Dermis blood vessel endothelial cell (primary cell): Measurements from ENCODE around the gene FUT2. TPM values are rescaled to one million over a fixed set of nuclear protein-coding genes. Genes with fewer than 3 reads are reported as not detected.
"Not testable (repeated sequence)": the region's sequence is repeated elsewhere in the genome, so short reads cannot be mapped to it uniquely, and the experiment has no call there.

Experiments used
- DNase-seq: peaks from one replicate; pipeline ENCODE4 v3.0.0; 2010
- total RNA-seq: library from RNA; depleted of rRNA; stranded (reverse); fragments of >200 nt; gene quantifications from 2 replicates; pipeline ENCODE4 v1.2.3, GENCODE V29; 2014

FUT2 gene
- total RNA-seq, 1 donor from 2014 or later, result not detected

DNA sequence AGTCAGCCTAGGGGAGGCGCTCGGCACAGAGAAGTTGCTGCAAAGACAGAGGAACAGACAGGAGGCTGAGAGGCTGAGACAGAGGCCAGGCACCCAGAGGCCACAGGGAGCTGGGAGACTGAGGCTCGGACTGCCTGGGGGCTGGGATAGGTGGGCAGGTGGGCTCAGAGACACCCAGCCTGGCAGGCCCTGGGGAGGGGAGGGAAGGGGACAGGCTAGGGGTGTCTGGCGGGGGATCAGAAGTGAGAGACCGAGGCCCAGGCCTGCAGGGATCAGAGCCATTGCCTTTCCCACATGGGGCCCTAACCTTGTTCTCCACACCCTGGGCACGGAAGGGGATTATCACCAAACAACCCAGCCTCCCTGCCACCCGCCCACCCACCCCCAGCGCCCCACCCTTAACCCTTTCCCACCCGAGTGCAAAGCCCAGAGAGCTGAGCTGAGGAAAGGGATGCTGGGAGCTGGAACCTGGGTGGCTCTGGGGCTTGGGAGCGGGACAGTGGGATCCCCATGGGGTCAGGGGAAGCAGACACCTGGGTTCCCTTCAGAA is 24.2 kb upstream of the FUT2 start:
- no peak for DNase-seq

DNA sequence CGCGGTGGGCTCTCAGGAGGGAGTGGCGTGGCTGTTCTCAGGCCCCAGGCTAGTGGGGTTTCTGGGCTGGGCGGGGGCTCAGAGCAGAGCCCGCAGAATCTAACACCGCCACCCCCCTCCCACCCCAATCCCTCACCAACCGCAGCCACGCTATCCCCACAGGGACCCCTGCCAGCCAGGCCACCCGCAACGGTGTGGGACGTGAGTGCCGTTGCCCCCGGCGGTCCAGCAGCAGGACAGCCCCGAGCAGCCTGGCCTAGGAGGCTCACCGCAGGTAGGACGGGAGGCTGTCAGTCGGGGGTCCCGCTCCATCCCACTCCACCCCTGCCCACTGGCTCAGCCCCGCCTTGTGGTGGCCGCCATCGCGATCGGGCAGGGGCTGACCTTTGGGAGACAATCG is 22.8 kb upstream of the FUT2 start, which contains the start of gene NTN5:
NTN5 (minus strand) TSS at position 24 of the 400 bp plus-strand sequence. CDS start 2,031 bp downstream, outside the sequence.
- no peak for DNase-seq

DNA sequence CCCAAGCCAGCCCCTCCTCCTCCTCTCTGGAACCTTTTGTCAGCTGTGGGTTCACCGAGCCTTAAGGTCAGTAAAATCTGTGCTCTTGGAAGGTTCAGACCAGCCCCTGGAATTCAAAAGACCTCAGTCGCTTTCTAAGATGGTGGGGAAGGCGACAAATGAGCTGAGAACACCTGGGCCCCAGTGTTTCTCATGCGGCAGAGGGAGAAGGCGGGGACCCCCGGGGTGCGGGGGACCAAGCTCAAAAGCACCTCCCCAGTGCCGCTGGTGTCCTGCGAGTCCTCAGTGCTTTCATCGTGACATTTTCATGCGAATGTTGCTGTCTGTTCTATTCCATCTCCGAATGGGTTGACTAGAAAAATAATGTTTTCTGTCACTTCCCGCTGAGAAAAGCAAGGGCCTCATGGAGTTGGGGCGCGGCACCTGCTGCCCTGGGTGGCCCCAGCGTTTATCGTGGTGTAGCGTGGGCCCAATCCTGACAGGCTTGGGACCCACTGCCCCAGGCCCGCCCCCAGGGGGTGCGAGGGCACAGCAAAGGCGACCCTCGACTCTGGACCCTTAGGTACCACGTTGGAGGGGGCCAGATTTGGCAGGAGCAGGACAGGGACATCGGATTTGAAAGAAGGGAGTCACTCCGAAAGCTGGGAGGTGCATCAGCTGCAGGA is 22.2 kb upstream of the FUT2 start:
- DNase-seq, result no peak

DNA sequence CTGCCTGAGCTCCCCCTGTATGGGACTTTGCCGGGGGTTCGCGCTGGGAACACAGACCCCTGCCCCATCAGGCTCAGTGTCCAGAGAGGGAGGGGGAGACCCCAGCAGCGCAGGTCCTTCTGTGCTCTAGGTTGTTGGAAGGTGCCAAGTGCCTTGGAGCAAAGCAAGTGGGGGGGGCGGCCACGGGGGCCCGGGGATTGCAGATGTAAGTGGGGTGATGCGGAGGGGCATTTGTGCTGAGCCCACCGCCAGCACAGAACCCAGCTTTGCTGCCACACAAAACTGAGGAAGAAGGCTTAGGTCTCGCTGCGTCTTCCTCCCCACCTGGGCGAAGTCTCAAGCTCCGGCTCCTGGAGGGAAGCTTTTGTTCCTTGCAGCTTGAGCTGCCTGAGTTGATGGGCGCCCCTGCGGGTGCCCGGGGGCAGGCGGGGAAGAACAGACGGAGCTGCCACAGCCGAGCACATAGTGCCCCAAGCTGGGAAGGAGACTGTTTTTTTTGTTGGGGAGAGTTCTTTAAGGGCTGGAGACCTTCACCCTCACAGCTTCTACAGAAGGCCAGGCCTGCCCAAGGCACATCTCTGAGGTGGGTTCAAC is 21.5 kb upstream of the FUT2 start:
- no peak for DNase-seq

DNA sequence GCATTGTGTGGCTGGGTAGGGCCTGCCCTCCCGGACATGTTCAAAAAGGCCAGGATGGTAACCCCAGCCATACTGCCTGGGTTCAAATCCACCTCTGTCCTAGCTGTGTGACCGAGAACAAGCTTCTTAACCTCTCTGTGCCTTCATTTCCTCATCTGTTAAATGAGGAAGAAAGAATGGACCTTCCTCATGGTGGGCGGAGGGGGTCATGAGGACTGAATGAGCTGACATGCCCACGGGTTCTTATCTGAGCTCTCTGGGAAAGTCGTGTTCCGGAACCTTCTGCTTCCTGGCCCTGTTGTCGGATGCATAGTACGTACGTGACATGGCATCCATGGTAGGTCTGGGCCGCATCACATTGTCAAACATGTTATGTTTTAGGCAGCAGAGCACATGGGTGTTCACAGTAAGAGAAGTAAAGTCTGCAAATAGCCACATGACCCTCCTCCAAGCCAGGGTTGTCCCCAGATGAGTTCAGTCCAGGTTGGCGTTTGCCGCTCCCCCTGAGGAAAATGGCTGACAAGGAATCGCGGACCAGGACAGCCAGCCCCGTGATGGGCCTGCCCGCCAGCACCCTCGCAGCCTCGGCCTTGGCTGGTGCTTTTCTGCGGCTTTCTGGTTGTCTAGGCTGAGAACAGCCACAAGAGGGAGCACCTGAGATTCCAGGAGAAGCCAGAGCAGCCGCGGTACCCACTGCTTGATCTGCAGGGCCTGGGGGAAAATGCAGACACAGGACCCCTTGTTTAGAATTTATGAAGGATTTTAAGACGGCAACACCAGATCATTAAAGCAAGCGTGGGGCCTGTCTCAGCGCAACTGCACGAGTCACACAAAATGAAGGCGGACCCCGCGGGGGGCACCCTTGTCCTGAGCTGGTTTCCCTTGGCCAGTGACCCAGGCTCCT is 20.6 kb upstream of the FUT2 start:
- peak; percentile 91 for DNase-seq

DNA sequence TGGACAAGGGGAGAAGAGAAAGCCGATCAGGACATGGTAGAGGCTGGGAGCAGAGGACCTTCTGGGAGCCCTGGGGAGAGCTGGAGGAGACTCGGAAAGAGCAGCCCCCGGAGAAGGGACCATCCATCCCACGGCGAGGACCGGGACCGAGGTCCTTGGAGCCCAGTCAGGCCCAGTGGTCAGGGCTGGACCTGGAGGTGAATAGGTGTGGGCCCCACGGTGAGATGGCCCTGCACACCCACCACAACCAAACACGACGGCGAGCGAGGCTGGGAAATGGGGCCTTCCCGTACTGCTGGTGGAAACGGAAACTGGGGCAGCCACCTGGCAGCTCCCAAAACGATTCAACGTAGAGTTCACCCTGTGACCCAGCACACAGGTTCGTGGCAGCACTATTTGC is 19.3 kb upstream of the FUT2 start:
- DNase-seq, result no peak

DNA sequence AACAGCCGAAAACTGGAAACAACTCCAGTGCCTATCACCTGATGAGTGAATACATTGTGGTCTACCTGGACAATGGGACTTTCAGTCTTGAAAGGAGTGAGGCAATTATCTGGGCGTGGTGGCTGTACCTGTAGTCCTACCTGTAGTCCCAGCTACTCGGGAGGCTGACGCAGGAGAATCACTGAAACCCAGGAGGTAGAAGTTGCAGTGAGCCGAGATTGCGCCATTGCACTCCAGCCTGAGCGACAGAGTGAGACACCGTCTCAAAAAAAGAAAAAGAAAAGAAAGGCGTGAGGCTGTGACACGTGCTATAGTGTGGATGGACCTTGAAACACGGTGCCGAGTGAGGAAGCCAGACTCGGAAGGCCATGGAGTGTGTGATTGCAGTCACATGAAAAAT is 18.9 kb upstream of the FUT2 start:
- no peak for DNase-seq

DNA sequence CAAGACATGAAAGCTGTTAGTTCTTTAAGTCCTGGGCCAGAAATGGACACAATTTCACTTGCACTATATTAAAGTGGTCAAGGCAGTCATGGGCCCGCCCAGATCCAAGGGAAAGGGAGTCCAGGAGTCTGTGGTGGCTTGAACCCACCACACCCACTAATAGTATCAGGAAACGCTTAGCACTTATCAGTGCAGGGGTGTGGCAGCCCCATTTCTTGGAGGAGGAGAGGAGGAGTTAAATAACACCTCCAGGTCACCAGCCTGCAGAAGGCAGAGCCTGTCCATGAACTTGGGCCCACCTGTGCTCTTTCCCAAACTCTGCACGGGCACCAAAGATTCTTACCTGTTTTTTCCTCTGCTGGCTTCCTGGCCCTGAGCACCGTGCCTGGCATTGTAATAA is 17.6 kb upstream of the FUT2 start:
- no peak for DNase-seq

DNA sequence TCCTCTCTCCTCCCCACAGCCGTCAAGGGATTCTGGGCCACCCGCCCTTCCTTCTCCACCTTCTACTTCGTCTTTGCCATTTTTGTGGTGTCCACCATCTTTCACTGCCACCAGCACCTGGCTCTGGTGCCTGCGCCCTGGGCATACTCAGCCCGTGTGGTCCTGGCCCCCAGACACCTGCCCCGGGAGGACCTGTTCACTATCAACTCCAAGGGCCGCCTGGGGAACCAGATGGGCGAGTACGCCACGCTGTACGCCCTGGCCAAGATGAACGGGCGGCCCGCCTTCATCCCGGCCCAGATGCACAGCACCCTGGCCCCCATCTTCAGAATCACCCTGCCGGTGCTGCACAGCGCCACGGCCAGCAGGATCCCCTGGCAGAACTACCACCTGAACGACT is 15.8 kb upstream of the FUT2 start:
- DNase-seq, result not testable (repeated sequence)

DNA sequence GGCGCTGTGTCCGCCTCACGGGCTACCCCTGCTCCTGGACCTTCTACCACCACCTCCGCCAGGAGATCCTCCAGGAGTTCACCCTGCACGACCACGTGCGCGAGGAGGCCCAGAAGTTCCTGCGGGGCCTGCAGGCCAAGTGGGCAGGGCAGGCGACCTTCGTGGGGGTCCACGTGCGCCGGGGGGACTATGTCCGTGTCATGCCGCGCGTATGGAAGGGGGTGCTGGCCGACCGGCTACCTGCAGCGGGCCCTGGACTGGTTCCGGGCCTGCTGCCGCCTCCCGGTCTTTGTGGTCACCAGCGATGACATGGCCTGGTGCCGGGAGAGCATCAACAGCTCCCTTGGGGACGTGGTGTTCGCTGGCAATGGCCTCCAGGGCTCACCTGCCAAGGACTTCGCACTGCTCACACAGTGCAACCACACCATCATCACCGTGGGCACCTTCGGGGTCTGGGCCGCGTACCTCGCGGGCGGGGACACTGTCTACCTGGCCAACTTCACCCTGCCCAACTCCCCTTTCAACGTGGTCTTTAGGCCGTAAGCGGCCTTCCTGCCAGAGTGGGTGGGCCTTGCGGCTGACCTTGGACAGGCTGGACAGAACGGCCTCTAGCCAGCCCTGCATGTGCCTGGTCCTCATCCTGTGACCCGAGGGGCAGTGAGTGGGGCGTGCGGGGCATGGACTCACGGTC is 15.2 kb upstream of the FUT2 start:
- DNase-seq, result no peak

DNA sequence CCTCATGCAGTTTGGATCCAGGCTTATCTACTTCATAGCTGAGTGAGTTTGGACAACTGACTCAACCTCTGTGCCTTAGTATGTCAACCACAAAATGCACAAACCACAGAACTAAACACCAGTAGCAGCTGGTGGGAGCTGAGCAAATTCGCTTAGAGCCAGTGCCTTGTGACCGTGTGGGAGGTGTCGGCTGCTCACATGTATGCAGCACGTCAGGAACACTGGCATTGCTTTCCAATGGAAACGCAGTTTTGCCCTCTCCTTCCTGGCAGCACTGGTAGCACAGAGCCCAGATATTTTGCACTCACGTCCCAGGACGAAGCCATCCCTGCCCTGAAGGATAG is 14.7 kb upstream of the FUT2 start:
- no peak for DNase-seq

DNA sequence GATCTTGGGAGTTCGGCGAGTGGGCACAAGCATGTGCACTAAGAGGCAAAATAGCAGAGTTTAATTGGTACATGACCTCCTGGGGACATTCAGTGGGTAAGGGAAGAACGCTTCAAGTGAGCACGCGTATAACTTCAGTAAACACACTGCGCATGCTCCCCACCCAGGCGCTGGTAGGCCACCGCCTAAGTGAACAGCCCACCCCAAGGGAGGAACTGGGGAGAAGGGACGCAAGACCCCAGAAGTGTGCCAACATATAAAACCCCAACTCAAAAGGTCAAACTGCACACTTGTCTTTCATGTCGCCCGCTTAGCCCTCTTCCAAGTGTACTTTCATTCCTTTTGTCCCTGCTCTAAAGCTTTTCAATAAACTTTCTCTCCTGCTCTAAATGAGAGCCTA is 12.4 kb upstream of the FUT2 start:
- DNase-seq, result peak; percentile 65

DNA sequence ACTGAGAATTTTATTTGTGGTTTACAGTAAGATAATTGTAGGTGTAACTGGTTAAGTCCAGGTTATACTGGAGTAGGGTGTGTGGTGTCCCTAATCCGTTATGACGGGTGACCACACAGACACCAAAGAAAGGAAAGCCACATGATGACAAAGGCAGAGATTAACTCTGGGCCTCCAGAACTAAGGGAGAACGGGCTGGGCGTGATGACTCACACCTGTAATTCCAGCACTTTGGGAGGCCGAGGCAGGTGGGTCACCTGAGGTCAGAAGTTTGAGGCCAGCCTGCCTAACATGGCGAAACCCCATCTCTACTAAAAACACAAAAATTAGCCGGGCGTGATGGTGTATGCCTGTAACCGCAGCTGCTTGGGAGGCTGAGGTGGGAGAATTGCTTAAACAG is 10.2 kb upstream of the FUT2 start:
- DNase-seq, result no peak

DNA sequence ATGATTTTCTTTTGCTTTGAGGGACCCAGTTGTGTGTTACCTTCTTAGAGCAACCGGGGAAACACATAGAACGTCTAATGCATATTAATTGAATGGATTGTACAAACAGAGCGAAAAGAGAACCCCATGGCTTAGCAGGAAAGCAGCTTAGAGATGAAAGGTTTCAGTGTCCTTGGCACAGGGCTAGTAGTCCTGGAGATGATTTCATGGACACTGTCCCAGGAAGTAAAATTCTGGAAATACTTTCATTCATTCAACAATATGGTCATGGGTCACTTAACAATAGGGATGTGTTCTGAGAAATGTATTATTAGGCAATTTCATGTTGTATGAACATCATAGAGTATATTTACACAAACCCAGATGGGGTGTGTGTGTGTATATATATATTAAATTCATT is 9.7 kb upstream of the FUT2 start:
- DNase-seq, result no peak

DNA sequence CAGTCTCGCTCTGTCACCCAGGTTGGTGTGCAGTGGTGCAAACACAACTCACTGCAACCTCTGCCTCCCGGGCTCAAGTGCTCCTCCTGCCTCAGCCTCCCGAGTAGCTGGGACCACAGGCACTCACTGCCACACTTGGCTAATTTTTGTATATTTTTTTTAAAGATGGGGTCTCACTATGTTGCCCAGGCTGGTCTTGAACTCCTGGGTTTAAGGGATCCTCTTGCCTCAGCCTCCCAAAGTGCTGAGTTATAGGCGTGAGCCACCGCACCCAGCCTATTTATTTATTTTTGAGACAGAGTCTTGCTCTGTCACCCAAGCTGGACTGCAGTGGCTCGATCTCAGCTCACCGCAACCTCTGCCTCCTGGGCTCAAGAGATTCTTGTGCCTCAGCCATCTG is 9.1 kb upstream of the FUT2 start:
- not testable (repeated sequence) for DNase-seq

DNA sequence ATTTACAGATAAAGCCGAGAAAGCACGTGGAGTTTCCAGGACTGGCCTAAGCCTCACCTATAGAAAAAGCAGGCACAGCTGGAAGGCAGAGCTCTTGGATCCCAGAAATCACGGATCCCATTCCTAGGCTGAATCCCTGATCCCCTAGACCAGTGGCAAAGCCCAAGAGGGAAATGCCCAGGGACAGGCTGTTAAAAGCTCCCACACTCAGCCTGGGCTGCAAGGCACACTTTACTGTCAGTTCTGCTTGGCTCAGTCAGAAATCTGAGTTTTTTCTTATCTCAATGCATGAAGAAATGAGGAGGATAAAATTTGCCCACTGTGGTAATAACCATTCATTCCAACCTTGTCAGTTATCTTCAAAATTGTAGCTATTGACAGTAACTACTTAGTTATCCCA is 8.0 kb upstream of the FUT2 start:
- no peak for DNase-seq

DNA sequence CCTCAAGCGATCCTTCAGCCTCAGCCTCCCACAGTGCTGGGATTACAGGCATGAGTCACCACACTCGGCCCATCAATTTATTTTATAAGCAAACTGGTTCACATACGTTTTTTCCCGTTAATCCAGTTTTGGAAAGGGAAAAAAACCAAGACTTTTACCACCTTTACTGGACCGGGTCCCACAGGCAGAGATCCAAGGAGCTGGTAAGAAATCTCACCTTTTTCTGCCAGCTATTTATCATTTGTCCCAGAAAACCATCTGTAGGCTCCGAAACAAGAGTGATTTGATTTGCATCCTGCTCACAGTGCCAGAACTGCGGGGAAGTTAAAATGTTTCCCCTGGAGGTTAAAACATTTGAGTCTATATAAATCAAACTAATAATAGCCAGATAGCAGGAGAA is 6.3 kb upstream of the FUT2 start:
- DNase-seq, result no peak

DNA sequence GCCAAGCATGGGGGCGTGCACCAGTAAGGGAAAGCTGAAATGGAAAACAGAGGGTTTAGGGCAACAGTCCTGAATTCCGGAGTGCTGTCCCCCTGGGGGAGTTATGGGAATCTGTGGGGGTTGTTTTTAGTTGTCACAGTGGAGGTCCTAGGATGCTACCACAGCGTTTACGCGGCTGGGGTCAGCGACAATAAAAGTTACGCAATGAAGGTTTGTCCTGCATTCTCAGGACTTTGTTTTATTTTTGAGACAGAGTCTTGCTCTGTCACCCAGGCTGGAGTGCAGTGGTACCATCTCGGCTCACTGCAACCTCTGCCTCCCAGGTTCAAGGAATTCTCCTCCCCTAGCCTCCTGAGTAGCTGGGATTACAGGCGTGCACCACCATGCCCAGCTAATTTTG is 2.1 kb upstream of the FUT2 start:
- DNase-seq, result not testable (repeated sequence)

DNA sequence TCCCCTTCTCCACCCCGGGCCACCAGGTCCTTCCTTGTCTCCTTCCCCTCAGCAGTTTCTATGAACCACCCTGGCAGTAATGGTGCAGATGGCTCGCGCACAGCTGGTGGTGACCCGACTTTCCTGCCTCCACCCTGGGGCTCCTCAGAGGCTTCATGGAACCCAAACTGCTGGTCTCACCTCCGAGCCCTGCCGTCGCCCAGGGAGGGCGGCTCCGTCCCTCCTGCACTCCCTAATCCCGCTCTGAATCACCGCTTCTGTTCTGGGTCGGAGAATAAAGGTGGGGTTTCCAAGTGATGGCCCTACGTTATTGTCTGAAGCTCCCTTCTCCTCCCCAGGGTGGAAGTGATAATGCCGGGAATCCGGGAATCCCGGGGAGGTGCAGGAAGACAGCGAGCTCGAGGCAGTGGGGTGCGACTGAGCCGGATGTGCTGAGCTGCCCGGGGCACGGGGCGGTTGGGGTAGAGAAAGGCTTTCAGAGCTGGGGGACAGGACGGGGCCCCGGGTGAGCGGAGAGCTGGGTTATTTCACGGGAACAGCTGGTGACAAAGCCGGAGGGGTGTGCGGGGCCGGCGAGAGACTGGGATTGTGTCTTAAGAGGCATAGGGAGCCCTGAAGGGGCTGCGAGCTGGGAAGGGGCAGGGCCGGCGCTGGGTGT is 711 bp downstream of the FUT2 start:
- DNase-seq, result no peak

DNA sequence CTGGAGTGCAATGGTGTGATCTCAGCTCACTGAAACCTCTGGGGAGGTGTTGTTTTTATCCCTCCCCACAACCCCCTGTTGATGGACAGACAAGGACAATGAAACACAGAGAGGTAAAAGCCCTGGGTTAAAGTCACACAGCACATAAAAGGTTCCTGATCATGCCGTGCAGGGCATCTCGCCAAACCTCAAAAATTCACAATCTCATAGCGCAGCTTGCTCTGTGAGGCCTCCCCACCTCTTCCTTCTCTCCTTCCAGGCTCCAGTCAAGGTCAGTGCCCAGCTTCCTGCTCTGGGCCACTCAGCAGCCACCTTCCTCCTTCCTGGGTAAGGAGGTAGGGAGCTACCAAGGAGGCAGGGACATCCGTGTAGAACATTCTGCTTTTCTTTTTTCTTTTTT is 2.3 kb downstream of the FUT2 start:
- DNase-seq, result peak; percentile 40

DNA sequence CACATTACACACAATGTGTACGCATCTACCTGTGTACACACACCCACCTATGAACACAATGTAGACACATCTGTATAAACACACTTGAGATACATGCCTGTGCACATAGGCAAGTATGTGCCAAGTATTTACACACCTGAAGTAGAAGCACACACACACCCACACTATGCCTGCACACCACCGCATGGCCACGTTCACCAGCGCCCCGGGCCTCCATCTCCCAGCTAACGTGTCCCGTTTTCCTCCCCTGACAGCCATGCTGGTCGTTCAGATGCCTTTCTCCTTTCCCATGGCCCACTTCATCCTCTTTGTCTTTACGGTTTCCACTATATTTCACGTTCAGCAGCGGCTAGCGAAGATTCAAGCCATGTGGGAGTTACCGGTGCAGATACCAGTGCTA is 6.9 kb downstream of the FUT2 start:
- DNase-seq, result no peak

DNA sequence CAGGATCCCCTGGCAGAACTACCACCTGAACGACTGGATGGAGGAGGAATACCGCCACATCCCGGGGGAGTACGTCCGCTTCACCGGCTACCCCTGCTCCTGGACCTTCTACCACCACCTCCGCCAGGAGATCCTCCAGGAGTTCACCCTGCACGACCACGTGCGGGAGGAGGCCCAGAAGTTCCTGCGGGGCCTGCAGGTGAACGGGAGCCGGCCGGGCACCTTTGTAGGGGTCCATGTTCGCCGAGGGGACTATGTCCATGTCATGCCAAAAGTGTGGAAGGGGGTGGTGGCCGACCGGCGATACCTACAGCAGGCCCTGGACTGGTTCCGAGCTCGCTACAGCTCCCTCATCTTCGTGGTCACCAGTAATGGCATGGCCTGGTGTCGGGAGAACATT is 7.5 kb downstream of the FUT2 start:
- DNase-seq, result no peak
